Ovary (tissue), 10 donors: ENCODE results near the gene TEX13B. TPM values are rescaled to one million over a fixed set of nuclear protein-coding genes. Genes with fewer than 3 reads are reported as not detected.

Experiments
- DNase-seq, 5 donors: peaks; one replicate each; pipeline ENCODE4 v3.0.0-alpha.2; 2019 to 2020
- H3K27ac ChIP-seq, 2 donors: fragments of 200-600 bp; one replicate each; pipeline versions ENCODE4 v1.5.1 to v1.8.0; 2019 to 2022
- H3K27me3 ChIP-seq: fragments of 200-600 bp; one replicate; pipeline ENCODE4 v1.8.0; 2022
- H3K36me3 ChIP-seq: fragments of 200-600 bp; sonication (generic); one replicate; pipeline ENCODE4 v1.5.1; 2019
- H3K4me1 ChIP-seq: one replicate; pipeline ENCODE4 v1.8.1; 2013; ENCODE audit warnings: mild to moderate bottlenecking, moderate library complexity; ENCODE audit not compliant: insufficient read depth
- H3K4me3 ChIP-seq: fragments of 200-600 bp; sonication (generic); one replicate; pipeline ENCODE4 v1.5.1; 2017
- H3K9me3 ChIP-seq, 2 donors: fragments of 200-600 bp in 1 of 2; sonication (generic) in 1 of 2; one replicate each; pipeline versions ENCODE4 v1.5.1 to v1.8.1; 2013 to 2019; ENCODE audit warnings: mild to moderate bottlenecking in 1 of 2, moderate library complexity in 1 of 2
- EP300 ChIP-seq: sonication (generic); formaldehyde crosslinking; IDR thresholded peaks from one replicate; pipeline ENCODE4 v1.6.1; 2017; ENCODE audit warnings: antibody characterized with exemption
- POLR2A ChIP-seq: fragments of 450-650 bp; IDR thresholded peaks from one replicate; pipeline ENCODE4 v1.6.1; 2017; ENCODE audit warnings: antibody characterized with exemption, mild to moderate bottlenecking, moderate library complexity
- WGBS, 3 donors: extraction: QIAGEN DNeasy Blood & Tissue Kit in 1 of 3; methylation state at CpG; one replicate each; pipeline versions ENCODE4 v1.1.5 to v1.1.7; 2013 to 2017; 5-methylcytosine and 5-hydroxymethylcytosine counted together
- intact Hi-C, 4 donors: fragments of 100-400 bp; cut with DNase I; formaldehyde crosslinking; loops; one replicate each; pipeline versions ENCODE4 v1.11.0 to v1.15.1; 2022 to 2023
- long read RNA-seq, 3 donors: library from polyadenylated mRNA in 2 of 3; unstranded in 2 of 3; transcript quantifications; one replicate each; pipeline ENCODE4 v2.0.0 and lab custom pipeline, GENCODE V29; 2021 to 2026
- polyA plus RNA-seq, 2 donors: library from polyadenylated mRNA; stranded (reverse); fragments of 200-250 nt in 1 of 2; fragments of 350-450 nt in 1 of 2; fragmentation: Illumina TruSeq in 1 of 2; extraction: RNeasy Lipid Tissue Mini Kit (QIAGEN cat#74804) in 1 of 2; gene quantifications; one replicate each; pipeline ENCODE4 v1.2.3, GENCODE V29; 2013 to 2014
- total RNA-seq, 7 donors: library from RNA; depleted of rRNA in 2 of 7; stranded (reverse); fragments of >200 nt in 2 of 7; fragmentation: NEBNext Ultra II Directional in 3 of 7; extraction: Animal tissue kit (Norgen Biotek cat#: 25700) in 3 of 7; gene quantifications; one replicate each; pipeline versions ENCODE4 v1.1.0 to v1.2.4, GENCODE V29; 2016 to 2023
- TF ChIP-seq, protein P1 (sequence below), 3 donors: fragments of 450-650 bp in 2 of 3; fragments of 200-600 bp in 1 of 3; IDR thresholded peaks; one replicate each; pipeline versions ENCODE4 v1.5.1 to v1.8.0; 2016 to 2022; ENCODE audit warnings: antibody characterized with exemption in 3 of 3, mild to moderate bottlenecking in 1 of 3
- donor health status: DM: no; HTN: no; CAD: no; lungs with moderate emphysema.
- donor health status: DM: no; HTN: no; CAD: no.
- donor health status: Bipolar disorder and iron deficiency.
- donor health status: DM: yes; HTN: yes; CAD: no.
- donor health status: DM: no; HTN: no; CAD: no.
- donor health status: DM: yes; HTN: yes; CAD: no.

TEX13B gene, protein sequence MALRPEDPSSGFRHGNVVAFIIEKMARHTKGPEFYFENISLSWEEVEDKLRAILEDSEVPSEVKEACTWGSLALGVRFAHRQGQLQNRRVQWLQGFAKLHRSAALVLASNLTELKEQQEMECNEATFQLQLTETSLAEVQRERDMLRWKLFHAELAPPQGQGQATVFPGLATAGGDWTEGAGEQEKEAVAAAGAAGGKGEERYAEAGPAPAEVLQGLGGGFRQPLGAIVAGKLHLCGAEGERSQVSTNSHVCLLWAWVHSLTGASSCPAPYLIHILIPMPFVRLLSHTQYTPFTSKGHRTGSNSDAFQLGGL
- total RNA-seq (not detected), polyA plus RNA-seq (not detected)
- long read RNA-seq, donor 1: 0 reads
- long read RNA-seq, donor 2: 0 reads
- long read RNA-seq, donor 3: 0 reads

DNA sequence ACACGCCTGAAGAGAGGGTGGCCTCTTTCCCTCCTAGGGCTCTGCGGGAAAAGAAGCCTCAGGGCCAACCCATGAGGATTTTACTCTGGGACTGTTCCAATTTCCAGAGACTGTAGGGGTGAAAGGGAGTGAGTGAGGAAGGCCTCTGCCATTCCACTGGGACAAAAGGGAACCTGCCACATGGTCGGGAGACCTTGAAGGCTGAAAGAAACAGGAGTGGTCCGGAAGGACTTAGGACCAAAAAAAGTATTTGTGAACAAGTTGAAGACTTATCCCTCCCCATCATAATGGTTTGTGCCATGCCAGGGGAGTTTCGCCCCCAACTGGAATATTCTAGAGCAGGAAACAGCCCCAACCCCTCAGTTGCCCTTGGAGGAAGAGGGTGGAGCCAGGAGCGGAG lies at the start of gene TEX13B:
Gene TEX13B, minus strand, starts transcription at position 15 of the 400 bp plus-strand sequence. CDS start 243 bp downstream, outside the sequence.
- H3K4me3 ChIP-seq: no peak within 1 kb of the TSS
- no peaks in the 10 kb centered on the region for H3K27me3 ChIP-seq
- WGBS, 3 donors: 82 to 84% (median 82%) methylated on average over 6 of the region's 6 CpGs
- intact Hi-C loops: no loop called here
- no peaks in the 10 kb centered on the region for H3K9me3 ChIP-seq
- no peak for DNase-seq
- H3K4me1 ChIP-seq: no peaks in the 10 kb centered on the region
- no peak within 1 kb of the TSS for H3K27ac ChIP-seq
- TF ChIP-seq, protein P1, sequence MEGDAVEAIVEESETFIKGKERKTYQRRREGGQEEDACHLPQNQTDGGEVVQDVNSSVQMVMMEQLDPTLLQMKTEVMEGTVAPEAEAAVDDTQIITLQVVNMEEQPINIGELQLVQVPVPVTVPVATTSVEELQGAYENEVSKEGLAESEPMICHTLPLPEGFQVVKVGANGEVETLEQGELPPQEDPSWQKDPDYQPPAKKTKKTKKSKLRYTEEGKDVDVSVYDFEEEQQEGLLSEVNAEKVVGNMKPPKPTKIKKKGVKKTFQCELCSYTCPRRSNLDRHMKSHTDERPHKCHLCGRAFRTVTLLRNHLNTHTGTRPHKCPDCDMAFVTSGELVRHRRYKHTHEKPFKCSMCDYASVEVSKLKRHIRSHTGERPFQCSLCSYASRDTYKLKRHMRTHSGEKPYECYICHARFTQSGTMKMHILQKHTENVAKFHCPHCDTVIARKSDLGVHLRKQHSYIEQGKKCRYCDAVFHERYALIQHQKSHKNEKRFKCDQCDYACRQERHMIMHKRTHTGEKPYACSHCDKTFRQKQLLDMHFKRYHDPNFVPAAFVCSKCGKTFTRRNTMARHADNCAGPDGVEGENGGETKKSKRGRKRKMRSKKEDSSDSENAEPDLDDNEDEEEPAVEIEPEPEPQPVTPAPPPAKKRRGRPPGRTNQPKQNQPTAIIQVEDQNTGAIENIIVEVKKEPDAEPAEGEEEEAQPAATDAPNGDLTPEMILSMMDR (IDR thresholded peaks at IDR 0.05): no peak
- TF ChIP-seq EP300: no peak
- TF ChIP-seq POLR2A: no peak
- H3K36me3 ChIP-seq: no peaks in the 10 kb centered on the region

DNA sequence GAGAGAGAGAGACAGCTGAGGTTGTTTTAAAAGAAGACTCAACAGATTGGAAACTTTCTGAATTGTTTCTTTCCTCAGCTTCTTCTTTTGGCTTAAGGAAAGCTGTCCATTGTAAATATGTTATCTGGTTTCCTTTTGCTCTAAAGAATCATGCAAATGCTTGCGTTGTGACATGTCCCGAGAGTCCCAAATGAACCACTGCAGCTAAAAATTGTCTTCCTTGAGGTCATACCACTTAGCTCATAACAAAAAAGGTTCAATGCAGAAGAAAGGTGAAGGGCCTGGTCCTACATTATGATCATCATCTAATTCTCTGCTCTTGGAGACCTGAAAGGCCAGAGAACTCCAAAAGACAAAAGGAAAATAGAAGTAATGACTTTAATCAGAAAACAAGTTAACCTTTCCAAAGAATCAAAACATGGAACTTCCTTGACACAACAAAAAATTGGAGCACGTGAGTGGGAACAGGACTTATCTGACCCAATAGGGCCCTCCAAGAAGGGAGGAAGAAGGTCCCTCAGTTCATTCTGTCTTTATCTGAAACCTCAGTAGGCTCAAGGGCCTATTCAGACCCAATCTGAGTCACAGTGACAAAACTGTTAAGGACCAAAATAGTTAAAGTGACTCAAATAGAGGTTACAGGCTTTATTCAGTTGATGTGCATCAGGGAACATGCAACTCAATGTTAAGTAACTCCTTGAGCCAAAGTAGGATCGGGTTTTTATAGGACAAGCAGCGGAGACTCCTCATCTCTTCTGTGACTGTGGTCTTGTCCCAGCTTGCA lies 48.0 kb upstream of the TEX13B start:
- intact Hi-C loops: no loop called here
- 72 to 78% (median 78%) methylated on average over 5 of the region's 5 CpGs for WGBS, 3 donors

DNA sequence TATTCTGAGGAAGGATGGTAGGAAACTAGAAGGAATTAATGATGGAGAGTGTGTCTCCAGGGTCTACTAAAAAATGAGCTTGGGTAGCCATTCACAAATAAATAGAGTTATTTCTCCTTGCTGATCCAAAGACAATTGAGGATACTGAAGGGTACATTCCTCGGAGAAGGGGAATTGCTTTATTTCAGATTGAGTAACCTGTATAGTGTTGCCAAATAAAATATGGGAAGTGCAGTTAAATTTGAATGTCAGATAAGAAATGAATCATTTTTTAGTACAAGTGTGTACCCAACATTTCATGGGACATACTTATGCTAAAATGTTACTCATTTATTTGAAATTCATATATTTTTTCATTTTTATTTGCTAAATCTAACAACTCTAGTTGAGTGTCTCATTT lies 46.7 kb upstream of the TEX13B start:
- no peak for DNase-seq
- H3K4me1 ChIP-seq: no peaks in the 10 kb centered on the region
- H3K36me3 ChIP-seq: no peaks in the 10 kb centered on the region
- H3K9me3 ChIP-seq: no peaks in the 10 kb centered on the region
- H3K27me3 ChIP-seq: no peaks in the 10 kb centered on the region
- no peak overlapping the region for H3K4me3 ChIP-seq
- no peak overlapping the region for H3K27ac ChIP-seq
- intact Hi-C loops: no loop called here
- WGBS, 3 donors: 85 to 90% (median 87%) methylated on average over 1 of the region's 1 CpG
- TF ChIP-seq EP300: no peak
- TF ChIP-seq, protein P1 (IDR thresholded peaks at IDR 0.05): no peak
- no peak for TF ChIP-seq POLR2A

More for the DNA sequence above, 48.0 kb upstream of the TEX13B start:
- H3K27me3 ChIP-seq: no peaks in the 10 kb centered on the region
- no peaks in the 10 kb centered on the region for H3K9me3 ChIP-seq
- no peaks in the 10 kb centered on the region for H3K4me1 ChIP-seq
- H3K27ac ChIP-seq: no peak overlapping the region
- TF ChIP-seq EP300: no peak
- TF ChIP-seq, protein P1 (IDR thresholded peaks at IDR 0.05): no peak
- no peak for TF ChIP-seq POLR2A
- no peaks in the 10 kb centered on the region for H3K36me3 ChIP-seq
- H3K4me3 ChIP-seq: no peak overlapping the region
- DNase-seq: no peak

DNA sequence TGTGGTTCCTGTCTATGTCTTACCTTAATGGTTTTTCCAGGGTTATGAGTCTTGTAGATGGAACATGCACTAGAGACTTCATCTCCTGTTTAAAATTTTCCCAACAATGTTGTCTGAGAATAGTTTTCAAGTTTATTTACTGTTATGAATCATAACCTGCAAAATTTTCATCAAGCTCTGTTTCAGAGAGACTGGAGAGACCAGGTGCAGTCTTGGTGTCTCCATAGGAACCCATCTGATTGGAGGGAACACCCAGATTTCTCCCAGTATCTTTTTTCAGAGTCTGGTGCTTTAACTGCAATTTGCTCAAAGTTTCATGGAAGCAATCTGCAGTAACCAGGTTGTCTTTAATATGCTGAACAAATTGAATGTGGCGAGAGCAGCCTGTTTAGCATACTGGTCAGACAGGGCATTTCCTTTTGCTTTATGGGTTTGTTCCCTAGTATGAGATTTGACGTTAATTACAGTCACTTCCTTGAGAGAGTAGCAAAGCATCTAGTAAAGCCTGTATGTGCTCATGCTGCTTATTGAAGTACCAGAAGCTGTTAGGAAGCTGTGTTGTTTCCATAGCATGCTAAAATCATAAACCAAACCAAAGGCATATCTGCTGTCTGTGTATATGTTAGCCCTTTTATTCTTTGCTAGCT lies 43.9 kb upstream of the TEX13B start:
- H3K9me3 ChIP-seq: no peaks in the 10 kb centered on the region
- WGBS, 3 donors: 64 to 80% (median 67%) methylated on average over 2 of the region's 2 CpGs
- TF ChIP-seq, protein P1 (IDR thresholded peaks at IDR 0.05): no peak
- TF ChIP-seq POLR2A (no peak), EP300 (no peak)

More for the DNA sequence above, 43.9 kb upstream of the TEX13B start:
- DNase-seq: no peak
- H3K36me3 ChIP-seq: no peaks in the 10 kb centered on the region
- H3K4me3 ChIP-seq: no peak overlapping the region
- intact Hi-C loops: loop anchor here in 1 of 4 donors (1.0 kb wide), 1 partner anchor 33 kb away; no protein-coding TSS in a partner anchor
- H3K27ac ChIP-seq: no peak overlapping the region
- H3K27me3 ChIP-seq: no peaks in the 10 kb centered on the region
- no peaks in the 10 kb centered on the region for H3K4me1 ChIP-seq
